PC-9 (cell line): ENCODE data around the gene TSPAN32. TPM values are rescaled to one million over a fixed set of nuclear protein-coding genes. Genes with fewer than 3 reads are reported as not detected.

ENCODE experiments used
- BruUV-seq: library from RNA; stranded (reverse); fragments of 400-500 nt; replicated peaks from 2 replicates; lab custom pipeline; 2021; lab: Mats Ljungman, UMichigan
- CTCF ChIA-PET: fragments of 300-600 bp; sonication (Branson Sonifier 250); formaldehyde crosslinking; loops from one replicate; lab custom pipeline; 2022; ENCODE audit warnings: antibody characterized with exemption; lab: Charles Lee
- POLR2A ChIA-PET: fragments of 300-600 bp; sonication (Branson Sonifier 250); formaldehyde crosslinking; loops from one replicate; lab custom pipeline; 2022; ENCODE audit warnings: antibody characterized with exemption; ENCODE audit not compliant: unreplicated experiment; lab: Charles Lee
- DNase-seq, 2 experiments: peaks; one replicate each; pipeline versions ENCODE4 v3.0.0 to v3.0.0-alpha.2; 2015 to 2022; ENCODE audit warnings: mixed read lengths in 1 of 2
- H2AFZ ChIP-seq: fragments of 200-600 bp; sonication (generic); 2 replicates; pipeline ENCODE4 v1.8.1; 2017; ENCODE audit warnings: antibody characterized with exemption
- H3F3A ChIP-seq: fragments of 200-600 bp; sonication (generic); 2 replicates; pipeline ENCODE4 v1.8.1; 2017; ENCODE audit warnings: antibody characterized with exemption, mild to moderate bottlenecking, low read depth; ENCODE audit not compliant: insufficient read depth
- H3K27ac ChIP-seq: fragments of 200-600 bp; sonication (generic); 2 replicates; pipeline ENCODE4 v1.6.1; 2016; ENCODE audit warnings: mixed run types
- H3K27me3 ChIP-seq: fragments of 200-600 bp; sonication (generic); 2 replicates; pipeline ENCODE4 v1.6.1; 2016; ENCODE audit warnings: low read depth, mixed run types; ENCODE audit not compliant: insufficient read depth
- H3K36me3 ChIP-seq: fragments of 200-600 bp; sonication (generic); 2 replicates; pipeline ENCODE4 v1.6.1; 2016; ENCODE audit warnings: low read depth, mixed run types
- H3K4me1 ChIP-seq: fragments of 200-600 bp; sonication (generic); replicated peaks from 2 replicates; pipeline ENCODE4 v1.6.1; 2016; ENCODE audit warnings: mixed run types; ENCODE audit not compliant: insufficient read depth
- H3K4me2 ChIP-seq: fragments of 200-600 bp; sonication (generic); 2 replicates; pipeline ENCODE4 v1.6.1; 2017; ENCODE audit warnings: mixed run types
- H3K4me3 ChIP-seq: fragments of 200-600 bp; sonication (generic); 2 replicates; pipeline ENCODE4 v1.6.1; 2016; ENCODE audit warnings: mixed run types
- H3K79me2 ChIP-seq: fragments of 200-600 bp; sonication (generic); 2 replicates; pipeline ENCODE4 v1.6.1; 2017; ENCODE audit warnings: low read depth, mixed run types
- H3K9me2 ChIP-seq: fragments of 200-600 bp; sonication (generic); 2 replicates; pipeline ENCODE4 v1.8.1; 2017; ENCODE audit warnings: mild to moderate bottlenecking; ENCODE audit not compliant: insufficient read depth
- H3K9me3 ChIP-seq: fragments of 200-600 bp; sonication (generic); 2 replicates; pipeline ENCODE4 v1.8.1; 2016; ENCODE audit warnings: low read depth; ENCODE audit not compliant: insufficient read depth
- H4K20me1 ChIP-seq: fragments of 200-600 bp; sonication (generic); 2 replicates; pipeline ENCODE4 v1.8.1; 2017; ENCODE audit not compliant: insufficient read depth
- CTCF ChIP-seq: fragments of 200-600 bp; sonication (generic); conservative IDR thresholded peaks from 2 replicates; pipeline ENCODE4 v1.6.1; 2017; ENCODE audit warnings: mixed run types, antibody characterized with exemption, mild to moderate bottlenecking, moderate library complexity
- EZH2 ChIP-seq: fragments of 200-600 bp; sonication (generic); IDR thresholded peaks from 2 replicates; pipeline ENCODE4 v1.8.0; 2017; ENCODE audit warnings: antibody characterized with exemption, low read depth
- intact Hi-C: fragments of 100-400 bp; cut with micrococcal nuclease; formaldehyde crosslinking; loops from one replicate; pipeline ENCODE4 v1.10.0; 2022; ENCODE audit not compliant: unreplicated experiment
- total RNA-seq: library from RNA; stranded (reverse); gene quantifications from 2 replicates; pipeline ENCODE4 v1.2.3, GENCODE V29; 2021

TSPAN32 gene
- total RNA-seq, 1 experiment from 2014 or later = not detected

GRCh38 chr11:2271327-2272227 lies 30.2 kb upstream of the TSPAN32 start:
- Histone ChIP-seq H3K79me2 (no peaks in the 10 kb centered on the region), H3K27ac (no peak overlapping the region), H3K4me2 (no peak overlapping the region), H3K36me3 (no peaks in the 10 kb centered on the region), H4K20me1 (no peaks in the 10 kb centered on the region), H3K9me2 (no peaks in the 10 kb centered on the region), H3K27me3 (no peaks in the 10 kb centered on the region), H3F3A (peaks cover 7% of the 10 kb centered on the region), H3K4me3 (no peak overlapping the region), H2AFZ (no peak overlapping the region), H3K9me3 (no peaks in the 10 kb centered on the region), H3K4me1 (0 out of 2 replicates have a peak, but pooled peaks cover 6% of the 10 kb centered on the region)
- intact Hi-C loops = no loop called here
- peak in 1 of 2 experiments; percentile 32 for DNase-seq
- ChIA-PET POLR2A (no interaction called here), CTCF (no interaction called here)
- no peak for TF ChIP-seq CTCF
- TF ChIP-seq EZH2 = no peak
- BruUV-seq = no TSS peak

GRCh38 chr11:2272228-2272945 lies 29.4 kb upstream of the TSPAN32 start:
- no peak for TF ChIP-seq CTCF
- TF ChIP-seq EZH2 = no peak
- no peak overlapping the region for H2AFZ ChIP-seq
- H3K9me2 ChIP-seq = no peaks in the 10 kb centered on the region
- no peaks in the 10 kb centered on the region for H3K36me3 ChIP-seq
- CTCF ChIA-PET = no interaction called here
- H3K27ac ChIP-seq = no peak overlapping the region
- no TSS peak for BruUV-seq
- H3K4me2 ChIP-seq = no peak overlapping the region
- intact Hi-C loops = no loop called here
- H3K79me2 ChIP-seq = no peaks in the 10 kb centered on the region
- H3K4me3 ChIP-seq = no peak overlapping the region
- H3F3A ChIP-seq = peaks cover 7% of the 10 kb centered on the region
- no peak for DNase-seq
- no peaks in the 10 kb centered on the region for H3K9me3 ChIP-seq
- 0 out of 2 replicates have a peak, but pooled peaks cover 6% of the 10 kb centered on the region for H3K4me1 ChIP-seq
- H3K27me3 ChIP-seq = no peaks in the 10 kb centered on the region
- no peaks in the 10 kb centered on the region for H4K20me1 ChIP-seq
- POLR2A ChIA-PET = no interaction called here

GRCh38 chr11:2272946-2273280 lies 28.9 kb upstream of the TSPAN32 start:
- Histone ChIP-seq H3K4me3 (no peak overlapping the region), H3K36me3 (no peaks in the 10 kb centered on the region), H3F3A (peaks cover 7% of the 10 kb centered on the region), H3K79me2 (no peaks in the 10 kb centered on the region), H3K4me2 (no peak overlapping the region), H3K9me3 (no peaks in the 10 kb centered on the region), H4K20me1 (no peaks in the 10 kb centered on the region), H3K4me1 (0 out of 2 replicates have a peak, but pooled peaks cover 6% of the 10 kb centered on the region), H2AFZ (no peak overlapping the region), H3K27ac (no peak overlapping the region), H3K9me2 (no peaks in the 10 kb centered on the region), H3K27me3 (no peaks in the 10 kb centered on the region)
- intact Hi-C loops = no loop called here
- ChIA-PET CTCF (no interaction called here), POLR2A (no interaction called here)
- DNase-seq = no peak
- TF ChIP-seq CTCF (no peak), EZH2 (no peak)
- BruUV-seq = no TSS peak
